ENCODE results near the gene SLC7A10. TPM values are rescaled to one million over a fixed set of nuclear protein-coding genes. Genes with fewer than 3 reads are reported as not detected.
"Not testable (repeated sequence)": the region's sequence is repeated elsewhere in the genome, so short reads cannot be mapped to it uniquely, and the experiment has no call there.

The SLC7A10 gene
- total and polyA plus RNA-seq, 3 donors from 2014 or later, result 2.1 to 5.8 (median 3.0) TPM

DNA sequence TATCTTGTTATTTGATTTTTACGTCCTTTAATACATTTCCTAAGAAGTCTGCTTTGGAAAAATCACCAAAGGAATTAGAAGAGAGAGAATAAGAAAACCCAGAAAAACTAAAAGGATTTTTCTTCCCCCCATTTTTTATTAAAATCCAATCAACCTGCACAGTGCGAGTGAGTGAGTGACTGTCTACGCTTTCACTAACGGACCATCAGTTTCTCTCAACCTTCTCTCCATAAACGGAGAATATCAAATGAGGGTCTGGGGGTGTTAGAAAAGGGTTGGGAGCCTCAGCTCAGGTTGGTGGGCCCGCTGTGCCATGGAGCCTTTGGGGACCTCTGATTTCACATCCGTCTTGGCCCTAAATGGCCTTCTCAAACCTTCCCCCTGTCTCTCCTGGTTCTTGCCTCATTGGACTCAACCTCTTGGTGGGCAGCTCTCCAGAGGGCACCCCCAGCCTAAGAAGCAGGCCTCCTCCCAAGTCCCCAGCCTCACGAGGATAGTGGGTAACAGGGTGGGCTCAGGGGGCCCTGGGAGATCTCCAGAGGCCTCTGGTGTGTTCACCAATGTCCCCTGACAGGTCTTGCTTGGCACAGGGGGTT is 32.3 kb downstream of the SLC7A10 start:
- no peak for TF ChIP-seq POLR2A (IDR thresholded peaks at IDR 0.05)
- TF ChIP-seq, protein P1, sequence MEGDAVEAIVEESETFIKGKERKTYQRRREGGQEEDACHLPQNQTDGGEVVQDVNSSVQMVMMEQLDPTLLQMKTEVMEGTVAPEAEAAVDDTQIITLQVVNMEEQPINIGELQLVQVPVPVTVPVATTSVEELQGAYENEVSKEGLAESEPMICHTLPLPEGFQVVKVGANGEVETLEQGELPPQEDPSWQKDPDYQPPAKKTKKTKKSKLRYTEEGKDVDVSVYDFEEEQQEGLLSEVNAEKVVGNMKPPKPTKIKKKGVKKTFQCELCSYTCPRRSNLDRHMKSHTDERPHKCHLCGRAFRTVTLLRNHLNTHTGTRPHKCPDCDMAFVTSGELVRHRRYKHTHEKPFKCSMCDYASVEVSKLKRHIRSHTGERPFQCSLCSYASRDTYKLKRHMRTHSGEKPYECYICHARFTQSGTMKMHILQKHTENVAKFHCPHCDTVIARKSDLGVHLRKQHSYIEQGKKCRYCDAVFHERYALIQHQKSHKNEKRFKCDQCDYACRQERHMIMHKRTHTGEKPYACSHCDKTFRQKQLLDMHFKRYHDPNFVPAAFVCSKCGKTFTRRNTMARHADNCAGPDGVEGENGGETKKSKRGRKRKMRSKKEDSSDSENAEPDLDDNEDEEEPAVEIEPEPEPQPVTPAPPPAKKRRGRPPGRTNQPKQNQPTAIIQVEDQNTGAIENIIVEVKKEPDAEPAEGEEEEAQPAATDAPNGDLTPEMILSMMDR (IDR thresholded peaks at IDR 0.05), result no peak
- no peaks in the 10 kb centered on the region for H3K36me3 ChIP-seq (ENCODE audit: low read depth, missing control alignments)
- intact Hi-C loops (cut with DNase I; ENCODE audit: low total_unique reads), result no loop called here
- H3K27me3 ChIP-seq, result no peaks in the 10 kb centered on the region
- WGBS, 2 donors, result 63 to 74% methylated on average over 7 to 8 of the region's 8 CpGs
- H3K27ac ChIP-seq, result no peak overlapping the region
- no peak for DNase-seq
- H3K4me1 ChIP-seq, result peaks cover 8% of the 10 kb centered on the region
- no peak overlapping the region for H3K4me3 ChIP-seq
- H3K9me3 ChIP-seq, result no peaks in the 10 kb centered on the region

DNA sequence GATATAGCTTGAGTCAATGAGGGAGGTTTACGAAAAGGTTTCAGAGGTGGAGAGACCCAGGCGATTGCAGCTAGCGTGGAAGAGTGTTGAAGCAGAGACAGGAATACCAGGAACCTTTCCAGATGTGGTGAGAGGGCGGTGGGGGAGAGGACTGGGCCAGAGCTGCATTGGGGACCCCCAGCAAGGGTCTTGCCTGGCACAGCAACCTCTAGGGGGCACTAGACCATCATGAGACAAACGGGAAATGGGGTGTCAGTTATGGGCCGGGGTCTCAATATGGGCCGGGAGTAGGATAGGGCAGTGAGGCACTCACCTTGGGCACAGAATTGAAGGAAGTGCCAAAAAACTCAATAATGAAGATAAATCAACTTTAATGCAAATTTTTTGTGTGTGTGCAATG is 33.6 kb downstream of the SLC7A10 start:
- Histone ChIP-seq H3K4me3 (no peak overlapping the region), H3K4me1 (peaks cover 8% of the 10 kb centered on the region), H3K36me3 (ENCODE audit: low read depth, missing control alignments) (no peaks in the 10 kb centered on the region), H3K9me3 (no peaks in the 10 kb centered on the region), H3K27me3 (no peaks in the 10 kb centered on the region), H3K27ac (no peak overlapping the region)
- intact Hi-C loops (cut with DNase I; ENCODE audit: low total_unique reads), result no loop called here
- no peak for TF ChIP-seq POLR2A (IDR thresholded peaks at IDR 0.05)
- TF ChIP-seq, protein P1 (IDR thresholded peaks at IDR 0.05), result peak in 1 of 3 experiments; percentile 19
- WGBS, 2 donors, result 79 to 89% methylated on average over 7 of the region's 7 CpGs
- DNase-seq, result no peak

DNA sequence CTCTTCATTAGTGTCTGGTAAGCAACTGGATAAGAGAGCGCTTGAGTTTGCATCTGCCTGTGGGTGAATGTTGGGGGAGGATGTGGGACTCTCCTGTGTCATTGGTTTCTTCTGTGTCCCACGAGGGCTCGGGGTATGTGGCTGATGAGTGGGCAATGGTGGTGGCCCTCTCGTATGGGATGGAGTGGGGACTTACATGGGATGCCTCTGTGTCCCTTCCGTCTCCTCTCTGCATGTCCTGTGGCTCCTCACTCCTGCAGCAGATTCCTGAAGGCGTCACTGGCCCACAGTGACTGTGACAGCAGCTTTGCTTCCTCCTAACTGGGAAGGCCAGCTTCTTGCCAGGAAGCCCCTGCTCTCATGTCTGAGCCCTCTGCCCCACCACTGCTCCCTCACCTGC is 34.1 kb downstream of the SLC7A10 start:
- H3K27ac ChIP-seq, result no peak overlapping the region
- H3K4me3 ChIP-seq, result no peak overlapping the region
- no peaks in the 10 kb centered on the region for H3K9me3 ChIP-seq
- H3K36me3 ChIP-seq (ENCODE audit: low read depth, missing control alignments), result no peaks in the 10 kb centered on the region
- intact Hi-C loops (cut with DNase I; ENCODE audit: low total_unique reads), result no loop called here
- no peak for DNase-seq
- 96 to 98% methylated on average over 4 to 6 of the region's 6 CpGs for WGBS, 2 donors
- TF ChIP-seq, protein P1 (IDR thresholded peaks at IDR 0.05), result no peak
- no peak for TF ChIP-seq POLR2A (IDR thresholded peaks at IDR 0.05)
- no peaks in the 10 kb centered on the region for H3K27me3 ChIP-seq
- peaks cover 8% of the 10 kb centered on the region for H3K4me1 ChIP-seq

DNA sequence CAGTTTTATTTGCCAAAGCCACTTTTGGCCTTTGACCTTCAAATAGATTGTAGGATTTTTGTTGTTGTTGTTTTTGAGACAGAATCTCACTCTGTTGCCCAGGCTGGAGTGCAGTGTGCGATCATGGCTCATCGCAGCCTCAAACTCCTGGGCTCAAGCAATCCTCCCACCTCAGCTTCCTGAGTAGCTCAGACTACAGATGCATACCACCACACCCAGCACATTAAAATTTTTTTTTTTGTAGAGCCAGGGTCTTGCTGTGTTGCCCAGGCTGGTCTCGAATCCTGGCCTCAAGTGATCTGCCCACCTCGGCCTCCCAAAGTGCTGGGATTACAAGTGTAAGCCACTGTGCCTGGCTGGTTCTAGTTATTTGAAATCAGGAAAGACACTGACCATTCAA is 34.6 kb downstream of the SLC7A10 start:
- H3K4me3 ChIP-seq; H3K27me3 ChIP-seq; H3K4me1 ChIP-seq; H3K36me3 ChIP-seq (ENCODE audit: low read depth, missing control alignments); H3K27ac ChIP-seq; DNase-seq; H3K9me3 ChIP-seq; intact Hi-C loops (cut with DNase I; ENCODE audit: low total_unique reads): not testable (repeated sequence)
- WGBS, 2 donors, result 90 to 95% methylated on average over 4 of the region's 4 CpGs

DNA sequence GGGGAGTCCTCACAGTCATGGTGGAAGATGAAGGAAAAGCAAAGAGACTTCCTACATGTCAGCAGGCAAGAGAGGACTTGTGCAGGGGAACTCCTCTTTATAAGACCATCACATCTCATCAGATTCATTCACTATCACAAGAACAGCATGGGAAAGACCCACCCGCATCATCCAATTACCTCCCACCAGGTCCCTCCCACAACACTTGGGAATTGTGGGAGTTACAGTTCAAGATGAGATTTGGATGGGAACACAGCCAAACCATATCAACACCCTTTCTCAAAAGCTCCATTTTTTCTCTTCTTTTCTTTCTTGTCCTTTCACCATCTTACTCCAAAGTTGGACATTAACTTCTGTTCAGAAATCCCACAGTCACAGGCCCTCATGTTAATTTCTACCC is 36.2 kb downstream of the SLC7A10 start:
- DNase-seq, result no peak
- no peak for TF ChIP-seq POLR2A (IDR thresholded peaks at IDR 0.05)
- TF ChIP-seq, protein P1 (IDR thresholded peaks at IDR 0.05), result no peak
- no peak overlapping the region for H3K27ac ChIP-seq
- H3K27me3 ChIP-seq, result no peaks in the 10 kb centered on the region
- no peak overlapping the region for H3K4me3 ChIP-seq
- no peaks in the 10 kb centered on the region for H3K9me3 ChIP-seq
- intact Hi-C loops (cut with DNase I; ENCODE audit: low total_unique reads), result no loop called here
- H3K36me3 ChIP-seq (ENCODE audit: low read depth, missing control alignments), result no peaks in the 10 kb centered on the region
- WGBS, 2 donors, result 0 to 43% methylated on average over 1 of the region's 1 CpG
- H3K4me1 ChIP-seq, result no peaks in the 10 kb centered on the region

Data from testis (tissue), 3 donors.